GM12875 (cell line): Measurements from ENCODE around the gene CPPED1.

Experiments
- H3K4me3 ChIP-seq: one replicate; pipeline ENCODE4 v1.5.1; 2011; ENCODE audit warnings: low read depth, low read length, control low read depth
- TF ChIP-seq, protein P1 (sequence below): IDR thresholded peaks from 2 replicates; pipeline ENCODE4 v1.5.1; 2011; ENCODE audit warnings: low read depth, mild to moderate bottlenecking, control low read depth, inconsistent platforms, low read length, moderate library complexity, borderline replicate concordance; ENCODE audit not compliant: insufficient read depth

CPPED1 gene

DNA sequence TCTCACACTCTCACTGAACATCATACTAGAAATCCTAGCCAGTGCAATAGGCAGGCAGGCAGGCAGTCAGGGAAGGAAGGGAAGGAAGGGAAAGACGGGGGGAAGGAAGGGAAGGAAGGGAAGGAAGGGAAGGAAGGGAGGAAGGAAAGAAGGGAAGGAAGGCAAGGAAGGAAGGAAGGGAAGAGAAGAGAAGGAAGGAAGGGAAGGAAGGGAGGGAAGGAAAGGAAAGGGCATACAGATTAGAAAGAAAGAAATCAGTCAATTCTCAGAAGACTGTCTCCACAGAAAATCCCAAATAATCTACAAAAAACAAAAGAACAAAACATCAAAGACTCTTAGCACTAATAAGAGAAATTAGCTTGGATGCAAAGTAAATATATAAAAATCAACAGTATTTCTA lies 93.9 kb downstream of the CPPED1 start:
- TF ChIP-seq, protein P1, sequence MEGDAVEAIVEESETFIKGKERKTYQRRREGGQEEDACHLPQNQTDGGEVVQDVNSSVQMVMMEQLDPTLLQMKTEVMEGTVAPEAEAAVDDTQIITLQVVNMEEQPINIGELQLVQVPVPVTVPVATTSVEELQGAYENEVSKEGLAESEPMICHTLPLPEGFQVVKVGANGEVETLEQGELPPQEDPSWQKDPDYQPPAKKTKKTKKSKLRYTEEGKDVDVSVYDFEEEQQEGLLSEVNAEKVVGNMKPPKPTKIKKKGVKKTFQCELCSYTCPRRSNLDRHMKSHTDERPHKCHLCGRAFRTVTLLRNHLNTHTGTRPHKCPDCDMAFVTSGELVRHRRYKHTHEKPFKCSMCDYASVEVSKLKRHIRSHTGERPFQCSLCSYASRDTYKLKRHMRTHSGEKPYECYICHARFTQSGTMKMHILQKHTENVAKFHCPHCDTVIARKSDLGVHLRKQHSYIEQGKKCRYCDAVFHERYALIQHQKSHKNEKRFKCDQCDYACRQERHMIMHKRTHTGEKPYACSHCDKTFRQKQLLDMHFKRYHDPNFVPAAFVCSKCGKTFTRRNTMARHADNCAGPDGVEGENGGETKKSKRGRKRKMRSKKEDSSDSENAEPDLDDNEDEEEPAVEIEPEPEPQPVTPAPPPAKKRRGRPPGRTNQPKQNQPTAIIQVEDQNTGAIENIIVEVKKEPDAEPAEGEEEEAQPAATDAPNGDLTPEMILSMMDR: no peak
- H3K4me3 ChIP-seq: no peak overlapping the region

- TF ChIP-seq, protein P1: no peak
- no peak overlapping the region for H3K4me3 ChIP-seq
These were observed 95.4 kb downstream of the CPPED1 start for GRCh38 chr16:12708266-12708665.

DNA sequence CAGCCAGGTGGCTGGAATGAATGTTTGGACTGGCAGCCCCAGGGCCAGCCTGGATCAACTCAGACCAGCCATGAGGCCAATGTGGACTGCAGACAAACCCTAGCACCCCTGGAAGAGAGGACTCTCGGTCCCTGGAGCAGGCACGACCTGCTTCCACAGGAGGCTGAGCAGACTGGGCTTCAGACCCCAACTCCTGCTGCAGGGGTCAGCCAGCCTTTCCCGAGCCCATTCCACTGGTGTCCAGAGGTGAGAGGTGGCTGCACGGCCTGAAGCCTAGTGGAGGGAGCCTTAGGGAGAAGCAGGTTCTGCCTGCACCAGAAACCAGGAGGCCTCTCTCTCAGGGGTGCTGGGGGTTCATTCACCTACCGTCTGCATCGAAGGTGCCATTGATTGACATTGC lies 97.1 kb downstream of the CPPED1 start:
- no peak overlapping the region for H3K4me3 ChIP-seq
- TF ChIP-seq, protein P1: no peak

DNA sequence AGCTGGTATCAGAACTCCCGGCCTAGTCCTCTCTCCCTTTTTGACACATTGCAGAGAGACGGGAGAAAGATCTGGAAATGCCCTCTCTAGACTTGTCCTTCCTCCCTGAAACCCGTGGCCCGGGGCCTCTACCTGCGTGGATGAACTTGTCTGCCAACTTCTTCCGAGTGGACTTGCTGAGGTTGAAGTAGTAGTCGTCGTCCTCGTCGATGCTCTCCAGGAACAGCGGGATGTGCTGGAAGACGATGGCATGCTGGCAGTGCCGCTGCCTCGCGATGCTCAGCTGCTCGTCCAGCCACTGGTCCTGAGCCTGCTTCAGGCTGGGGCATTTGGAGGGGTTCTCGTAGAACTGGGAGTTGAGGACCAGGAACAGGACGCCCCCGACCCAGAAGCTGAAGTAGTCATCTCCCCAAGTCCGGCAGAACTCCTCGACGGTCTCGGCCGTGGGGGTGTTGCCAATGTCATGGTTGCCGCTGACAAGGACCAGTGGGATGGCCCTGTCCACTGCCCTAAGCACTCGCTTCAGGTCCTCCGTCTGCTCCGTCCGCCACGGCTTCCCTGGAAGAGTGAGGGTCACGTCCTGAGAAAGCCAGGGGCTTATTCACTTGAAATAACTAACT lies 99.1 kb downstream of the CPPED1 start:
- TF ChIP-seq, protein P1: no peak

GRCh38 chr16:12703935-12704334 lies 99.8 kb downstream of the CPPED1 start:
- no peak overlapping the region for H3K4me3 ChIP-seq
- TF ChIP-seq, protein P1: no peak

More for the DNA sequence above, 99.1 kb downstream of the CPPED1 start:
- H3K4me3 ChIP-seq: no peak overlapping the region

DNA sequence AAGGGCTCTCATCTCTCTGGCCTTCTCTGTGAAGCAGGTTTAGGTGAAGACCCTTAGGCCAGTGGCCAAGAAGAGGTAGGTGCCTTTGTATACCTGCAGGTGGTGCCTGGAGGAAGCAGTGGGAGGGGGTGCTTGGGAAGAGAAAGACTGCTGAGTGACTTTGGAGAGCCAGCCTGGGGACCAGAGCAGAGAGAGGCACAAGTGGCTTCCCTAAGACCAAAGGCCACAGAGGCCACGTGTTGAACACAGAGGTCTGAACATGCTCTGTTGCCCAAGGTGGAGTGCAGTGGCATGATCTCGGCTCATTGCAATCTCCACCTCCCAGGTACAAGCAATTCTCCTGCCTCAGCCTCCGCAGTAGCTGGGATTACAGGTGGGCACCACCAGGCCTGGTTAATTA lies 103.5 kb downstream of the CPPED1 start:
- no peak overlapping the region for H3K4me3 ChIP-seq
- TF ChIP-seq, protein P1: no peak

DNA sequence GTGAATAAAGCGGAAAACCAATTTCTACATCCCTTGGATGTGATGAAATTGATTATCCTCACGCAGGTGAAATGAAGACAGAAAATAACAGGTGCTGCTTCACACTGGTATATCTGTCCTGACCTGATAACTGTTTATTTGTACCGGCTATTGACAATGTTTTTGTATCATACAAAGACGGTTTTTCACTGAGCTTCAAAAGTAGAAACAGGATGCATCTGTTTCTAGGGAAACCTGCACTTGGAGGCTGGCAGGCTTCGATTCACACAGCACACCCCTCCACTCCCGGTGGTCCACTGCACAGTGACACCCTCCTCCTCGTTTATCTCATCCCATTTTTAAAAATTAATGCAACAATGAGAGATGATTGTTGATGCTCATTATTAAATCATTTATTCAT lies 104.5 kb downstream of the CPPED1 start:
- TF ChIP-seq, protein P1: no peak

More for the DNA sequence above, 104.5 kb downstream of the CPPED1 start:
- no peak overlapping the region for H3K4me3 ChIP-seq
